Ascending aorta (tissue), 2 donors: ENCODE data around the gene ADRB2. TPM values are rescaled to one million over a fixed set of nuclear protein-coding genes. Genes with fewer than 3 reads are reported as not detected.

Experiments used
- DNase-seq, 2 donors: peaks; one replicate each; pipeline ENCODE4 v3.0.0-alpha.2; 2019; ENCODE audit warnings: low spot score in 2 of 2
- H3K27ac ChIP-seq, 2 donors: fragments of 200-600 bp; sonication (generic); one replicate each; pipeline ENCODE4 v1.5.1; 2016 to 2017; ENCODE audit warnings: mild to moderate bottlenecking in 1 of 2
- H3K27me3 ChIP-seq: fragments of 200-600 bp; sonication (generic); one replicate; pipeline ENCODE4 v1.5.1; 2017
- H3K36me3 ChIP-seq, 2 donors: fragments of 200-600 bp; sonication (generic); one replicate each; pipeline ENCODE4 v1.5.1; 2016
- H3K4me1 ChIP-seq, 2 donors: fragments of 200-600 bp; sonication (generic); one replicate each; pipeline ENCODE4 v1.5.1; 2016 to 2017; ENCODE audit warnings: mild to moderate bottlenecking in 1 of 2
- H3K4me3 ChIP-seq, 2 donors: fragments of 200-600 bp; sonication (generic); one replicate each; pipeline ENCODE4 v1.5.1; 2016 to 2017; ENCODE audit warnings: mild to moderate bottlenecking in 1 of 2
- H3K9me3 ChIP-seq, 2 donors: fragments of 200-600 bp; sonication (generic); one replicate each; pipeline ENCODE4 v1.5.1; 2016
- CTCF ChIP-seq, 3 experiments: fragments of 200-600 bp in 2 of 3; fragments of 450-650 bp in 1 of 3; sonication (generic) in 2 of 3; IDR thresholded peaks; one replicate each; pipeline ENCODE4 v1.5.1; 2016 to 2019; ENCODE audit warnings: antibody characterized with exemption in 3 of 3, mild to moderate bottlenecking in 1 of 3, moderate library complexity in 1 of 3
- intact Hi-C: fragments of 100-400 bp; cut with DNase I; formaldehyde crosslinking; loops from one replicate; pipeline ENCODE4 v1.15.1; 2023
- total RNA-seq: library from RNA; depleted of rRNA; stranded (reverse); fragments of >200 nt; gene quantifications from one replicate; pipeline ENCODE4 v1.1.0, GENCODE V29; 2016

Gene ADRB2
- total RNA-seq, 1 donor from 2014 or later: 11.2 TPM

DNA sequence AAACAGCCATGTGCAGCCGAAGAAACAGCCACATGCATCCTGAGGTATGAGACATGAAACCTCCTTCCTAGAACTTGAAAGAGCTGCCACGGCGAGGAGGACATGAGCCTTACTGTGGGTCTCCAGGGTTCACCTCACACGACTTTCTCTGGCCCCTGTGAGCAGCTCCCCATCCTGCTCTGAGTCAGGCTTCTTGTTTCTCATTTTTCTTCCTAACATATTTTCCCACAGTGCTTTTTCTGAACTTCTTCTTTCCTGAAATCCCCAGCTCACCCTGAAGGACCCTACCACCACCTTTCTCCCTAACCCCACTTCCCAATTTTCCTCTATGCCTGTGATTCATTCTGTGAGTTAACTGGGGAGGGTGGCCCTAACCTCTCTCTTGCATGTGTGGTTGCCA lies 33.7 kb upstream of the ADRB2 start:
- intact Hi-C loops: no loop called here
- H3K4me3 ChIP-seq: no peak overlapping the region
- no peaks in the 10 kb centered on the region for H3K36me3 ChIP-seq
- H3K27me3 ChIP-seq: no peaks in the 10 kb centered on the region
- TF ChIP-seq CTCF (IDR thresholded peaks at IDR 0.05): no peak
- H3K27ac ChIP-seq: no peak overlapping the region
- DNase-seq: no peak
- H3K4me1 ChIP-seq: no peaks in the 10 kb centered on the region
- no peaks in the 10 kb centered on the region for H3K9me3 ChIP-seq

DNA sequence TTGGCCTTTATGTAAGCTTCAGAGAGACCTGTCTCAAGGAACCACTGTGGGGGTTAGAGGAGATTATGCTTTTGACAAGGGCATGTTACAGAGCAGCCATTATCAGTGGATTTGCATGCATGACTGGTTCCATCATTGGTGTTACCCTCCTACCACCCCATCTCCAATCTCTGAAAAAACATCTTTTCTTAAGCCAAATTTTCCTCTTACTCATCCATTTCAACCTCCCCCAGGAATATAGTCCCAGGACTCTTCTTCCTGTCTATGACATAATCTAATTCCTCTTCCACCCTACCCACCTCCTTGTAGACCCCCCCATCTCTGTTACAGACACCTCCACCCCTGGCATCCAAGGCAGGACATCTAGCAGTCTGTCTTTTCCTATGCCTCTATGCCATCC lies 33.1 kb upstream of the ADRB2 start:
- Histone ChIP-seq H3K4me3 (no peak overlapping the region), H3K27ac (no peak overlapping the region), H3K27me3 (no peaks in the 10 kb centered on the region), H3K4me1 (no peaks in the 10 kb centered on the region), H3K36me3 (no peaks in the 10 kb centered on the region), H3K9me3 (no peaks in the 10 kb centered on the region)
- no peak for TF ChIP-seq CTCF (IDR thresholded peaks at IDR 0.05)
- intact Hi-C loops: no loop called here
- DNase-seq: no peak

DNA sequence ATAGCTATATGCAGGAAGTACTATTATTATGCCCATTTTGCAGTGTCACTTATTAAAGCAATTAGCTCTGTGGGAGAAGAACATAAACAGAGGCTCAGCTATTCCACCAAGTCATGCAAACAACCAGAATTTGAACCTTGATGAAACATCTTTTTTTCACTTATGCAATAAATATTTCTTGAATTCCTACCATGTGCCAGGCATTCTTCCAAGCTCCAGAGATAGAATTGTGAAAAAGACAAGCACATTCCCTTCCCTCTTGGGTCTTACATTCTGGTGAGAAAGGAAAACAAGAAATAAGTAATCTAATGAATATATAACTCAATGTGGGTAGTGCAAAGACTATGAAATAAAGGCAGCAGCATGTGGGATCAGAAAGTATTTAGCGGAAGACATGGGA lies 32.1 kb upstream of the ADRB2 start:
- H3K4me1 ChIP-seq: no peaks in the 10 kb centered on the region
- no peaks in the 10 kb centered on the region for H3K9me3 ChIP-seq
- no peak overlapping the region for H3K27ac ChIP-seq
- DNase-seq: no peak
- no peaks in the 10 kb centered on the region for H3K27me3 ChIP-seq
- no peaks in the 10 kb centered on the region for H3K36me3 ChIP-seq
- intact Hi-C loops: no loop called here
- H3K4me3 ChIP-seq: no peak overlapping the region
- no peak for TF ChIP-seq CTCF (IDR thresholded peaks at IDR 0.05)

- TF ChIP-seq CTCF (IDR thresholded peaks at IDR 0.05): no peak
- intact Hi-C loops: no loop called here
- Histone ChIP-seq H3K36me3 (no peaks in the 10 kb centered on the region), H3K9me3 (no peaks in the 10 kb centered on the region), H3K27me3 (no peaks in the 10 kb centered on the region), H3K4me3 (no peak overlapping the region), H3K4me1 (no peaks in the 10 kb centered on the region), H3K27ac (no peak overlapping the region)
- DNase-seq: no peak
These were observed 31.5 kb upstream of the ADRB2 start for GRCh38 chr5:148794729-148795561.

GRCh38 chr5:148796936-148797335 lies 29.5 kb upstream of the ADRB2 start:
- Histone ChIP-seq H3K27me3 (no peaks in the 10 kb centered on the region), H3K36me3 (no peaks in the 10 kb centered on the region), H3K27ac (no peak overlapping the region), H3K9me3 (no peaks in the 10 kb centered on the region), H3K4me3 (no peak overlapping the region), H3K4me1 (no peaks in the 10 kb centered on the region)
- DNase-seq: no peak
- no peak for TF ChIP-seq CTCF (IDR thresholded peaks at IDR 0.05)
- intact Hi-C loops: no loop called here
